GM19035 (cell line): ENCODE data around the gene ZP2.
"Not testable (repeated sequence)": the region's sequence is repeated elsewhere in the genome, so short reads cannot be mapped to it uniquely, and the experiment has no call there.

Experiments used
- ATAC-seq: cut with Tn5 transposase; IDR thresholded peaks from one replicate; pipeline ENCODE4 v1.9.1; 2021; ENCODE audit not compliant: unreplicated experiment

Gene ZP2

DNA sequence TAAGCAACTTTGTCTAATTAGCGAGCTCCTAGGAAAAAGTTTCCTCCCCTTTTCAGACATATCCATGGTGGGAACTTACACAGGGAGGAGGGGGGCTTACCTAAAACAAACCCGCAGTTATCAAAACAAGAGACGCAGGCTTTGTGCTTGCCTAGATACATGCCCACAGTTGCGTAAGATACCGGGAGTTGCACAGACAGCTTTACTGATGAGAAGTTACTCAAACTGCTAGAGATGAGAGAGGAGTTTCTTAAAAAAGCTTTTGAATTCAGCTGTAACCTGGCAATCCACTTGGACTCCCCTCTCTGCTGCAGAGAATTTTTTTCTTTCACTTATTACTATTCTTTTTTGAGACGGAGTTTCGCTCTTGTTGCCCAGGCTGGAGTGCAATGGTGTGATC lies 6.8 kb upstream of the ZP2 start:
- no peak for ATAC-seq

DNA sequence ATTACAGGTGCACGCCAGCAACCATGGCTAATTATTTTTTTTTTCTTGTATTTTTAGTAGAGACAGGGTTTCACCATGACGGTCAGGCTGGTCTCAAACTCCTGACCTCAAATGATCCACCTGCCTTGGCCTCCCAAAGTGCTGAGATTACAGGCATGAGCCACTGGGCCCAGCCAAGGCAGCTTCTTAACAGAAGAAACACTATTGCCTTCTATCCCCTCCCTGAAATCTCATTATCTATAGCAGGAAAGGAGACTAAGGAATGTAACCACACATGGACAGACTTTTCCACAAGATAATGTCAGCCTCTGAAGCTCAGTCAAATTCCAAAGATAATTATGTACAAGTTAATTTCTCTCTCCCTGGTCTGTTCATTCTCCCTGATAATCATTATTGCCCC lies 5.7 kb upstream of the ZP2 start:
- no peak for ATAC-seq

DNA sequence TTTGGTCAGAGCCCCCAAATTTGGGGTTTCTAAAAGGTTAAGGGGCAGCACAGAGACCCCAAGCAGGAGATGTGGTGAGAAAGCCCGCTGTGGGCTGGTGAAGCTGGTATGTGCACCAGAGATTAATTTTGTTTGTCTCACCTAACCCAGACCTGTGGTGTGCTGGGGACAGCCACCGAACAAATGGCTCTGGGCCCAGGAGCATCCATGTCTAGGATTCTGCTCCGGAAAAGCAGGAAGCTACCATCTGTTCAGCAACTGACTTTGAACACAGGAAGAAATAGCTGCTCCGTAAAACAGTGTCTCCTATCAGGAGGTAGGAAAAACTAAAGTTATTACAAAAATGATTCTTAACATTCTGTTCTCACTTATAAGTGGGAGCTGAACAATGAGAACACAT lies 2.7 kb upstream of the ZP2 start:
- ATAC-seq, result no peak

DNA sequence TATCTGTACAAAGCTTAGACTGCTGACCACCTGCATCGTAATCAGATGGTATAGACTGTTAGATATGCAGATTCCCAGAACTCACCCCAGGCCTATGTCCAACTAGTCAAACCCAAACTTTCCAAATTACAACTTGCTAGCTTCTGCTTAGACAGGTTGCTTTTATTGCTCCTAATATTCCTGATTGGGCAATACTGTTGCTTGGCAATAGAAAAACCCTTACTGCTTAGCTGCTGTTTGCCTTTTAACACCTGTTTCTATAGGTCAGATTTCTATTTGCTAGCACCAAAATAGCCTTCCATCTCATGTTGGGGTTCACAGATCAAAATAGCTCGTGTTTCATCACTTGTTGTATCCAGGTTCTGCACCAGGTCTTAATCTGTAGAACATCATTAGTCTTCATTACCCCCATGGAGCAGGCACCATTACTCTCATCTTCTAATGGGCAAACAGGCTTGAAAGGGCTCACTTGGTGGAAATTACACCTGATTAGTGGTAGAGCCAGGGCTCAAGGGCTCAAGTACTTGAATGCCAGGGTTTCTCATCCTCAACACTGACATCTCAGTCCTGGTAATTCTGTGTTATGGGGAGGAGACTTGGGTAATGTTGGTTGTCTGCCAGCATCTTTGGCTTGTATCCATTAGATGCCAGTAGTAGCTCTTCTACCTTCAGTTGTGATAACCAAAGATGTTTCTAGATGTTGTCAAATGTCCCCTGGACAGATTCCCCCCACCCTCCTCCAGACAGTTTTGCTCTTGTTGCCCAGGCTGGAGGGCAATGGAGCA lies 2.7 kb downstream of the ZP2 start:
- ATAC-seq, result no peak

DNA sequence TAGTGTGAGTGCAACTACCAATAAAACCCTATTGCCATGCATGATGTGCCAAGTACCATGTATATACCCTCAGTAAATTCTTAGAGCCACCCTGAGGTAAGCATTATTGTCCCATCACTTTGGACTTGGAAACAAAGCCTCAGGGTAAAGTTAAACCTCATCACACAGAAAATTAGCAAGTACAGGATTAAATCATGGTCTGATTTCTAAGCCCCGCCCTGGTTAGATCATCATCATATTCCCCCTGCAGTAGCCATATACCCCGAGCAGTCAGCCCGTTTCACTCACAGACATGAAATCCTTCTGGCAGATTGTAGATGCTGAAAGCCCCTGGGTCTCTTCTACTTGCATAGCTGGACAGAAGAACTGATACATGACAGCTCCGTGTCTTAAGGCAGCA lies 4.8 kb downstream of the ZP2 start:
- no peak for ATAC-seq

DNA sequence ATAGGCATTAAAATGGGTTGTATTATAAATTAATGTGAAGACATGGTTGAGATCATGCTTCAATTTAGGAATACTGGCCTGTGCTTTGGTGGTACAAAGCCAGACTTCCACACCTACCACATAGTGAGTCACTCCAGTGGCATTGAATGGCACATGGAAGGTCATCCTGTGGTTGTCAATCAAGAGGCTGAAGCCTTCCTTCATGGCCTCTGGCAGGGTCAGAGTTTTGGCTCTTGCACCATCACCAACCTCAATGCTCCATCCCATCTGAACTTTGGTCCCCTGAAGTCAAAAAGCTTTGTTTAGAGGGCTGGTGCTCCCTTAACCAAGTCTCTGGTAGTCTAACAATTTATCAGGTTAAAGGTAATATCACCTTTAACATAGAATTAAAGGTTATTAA lies 6.1 kb downstream of the ZP2 start:
- ATAC-seq, result no peak

GRCh38 chr16:21203155-21203797 lies 8.1 kb downstream of the ZP2 start:
- no peak for ATAC-seq

DNA sequence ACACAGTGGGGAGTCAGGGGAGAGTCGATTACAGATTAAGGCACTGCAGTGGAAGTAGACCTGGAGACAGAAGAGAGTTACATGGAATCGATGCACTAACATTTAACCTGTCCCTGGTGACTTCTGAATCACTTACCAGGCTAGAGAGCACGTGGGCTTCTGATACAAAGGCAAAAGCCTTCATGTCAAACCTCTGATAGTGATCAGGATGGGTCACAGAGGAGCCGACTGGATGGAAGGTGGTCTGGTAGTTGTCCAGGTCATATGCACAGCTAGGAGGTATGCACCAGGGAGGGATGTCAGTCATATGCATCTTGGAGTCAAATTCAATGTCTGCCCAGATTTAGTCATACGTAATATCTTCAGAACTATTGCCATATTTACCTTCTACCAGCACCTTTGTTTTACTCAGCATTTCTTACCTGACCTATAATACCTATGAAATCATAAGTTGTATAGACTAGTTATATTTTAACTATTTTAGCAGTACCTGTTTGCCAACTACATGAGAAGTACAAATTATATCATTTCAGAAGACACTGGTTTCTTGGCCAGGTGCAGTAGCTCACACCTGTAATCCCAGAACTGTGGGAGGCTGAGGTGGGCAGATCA lies 11.7 kb downstream of the ZP2 start:
- ATAC-seq, result no peak

DNA sequence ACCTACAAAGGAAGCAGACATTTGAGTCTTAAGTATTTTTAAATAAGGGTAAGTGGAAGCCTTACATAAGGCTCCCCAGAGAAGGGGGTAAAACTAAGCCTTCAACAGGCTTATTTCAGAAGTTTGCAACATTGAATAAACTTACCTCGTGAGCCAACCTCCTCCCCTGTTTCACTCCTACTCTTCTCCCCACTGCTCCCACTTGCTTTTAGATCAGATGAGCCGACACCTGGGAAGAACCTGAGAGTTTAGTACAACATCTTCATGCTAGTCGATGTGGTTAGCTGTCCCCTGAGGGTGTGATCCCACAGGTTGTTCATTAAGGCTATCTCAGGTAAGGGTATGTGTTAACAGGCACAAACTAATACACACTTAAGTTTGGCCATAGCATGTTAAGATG lies 13.8 kb downstream of the ZP2 start:
- no peak for ATAC-seq

DNA sequence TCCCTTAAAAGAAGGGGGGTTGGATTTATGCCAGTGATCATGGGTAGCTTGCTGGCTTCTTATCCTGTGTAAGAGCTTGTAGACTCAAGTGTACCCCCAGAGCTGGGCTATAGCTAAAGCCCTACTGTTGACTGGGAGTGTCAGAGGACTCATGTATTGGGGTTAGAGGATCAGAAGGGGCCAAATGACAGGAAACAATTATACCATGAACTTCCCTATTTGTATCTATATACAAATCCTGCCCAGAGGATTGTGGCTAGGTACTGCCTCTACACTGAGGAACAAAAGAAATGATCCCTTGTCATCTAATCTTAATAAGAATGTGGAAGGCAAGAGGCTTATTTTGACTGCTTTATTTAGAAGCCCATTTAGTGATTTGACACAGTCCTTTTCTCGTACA lies 14.3 kb downstream of the ZP2 start:
- ATAC-seq, result no peak

DNA sequence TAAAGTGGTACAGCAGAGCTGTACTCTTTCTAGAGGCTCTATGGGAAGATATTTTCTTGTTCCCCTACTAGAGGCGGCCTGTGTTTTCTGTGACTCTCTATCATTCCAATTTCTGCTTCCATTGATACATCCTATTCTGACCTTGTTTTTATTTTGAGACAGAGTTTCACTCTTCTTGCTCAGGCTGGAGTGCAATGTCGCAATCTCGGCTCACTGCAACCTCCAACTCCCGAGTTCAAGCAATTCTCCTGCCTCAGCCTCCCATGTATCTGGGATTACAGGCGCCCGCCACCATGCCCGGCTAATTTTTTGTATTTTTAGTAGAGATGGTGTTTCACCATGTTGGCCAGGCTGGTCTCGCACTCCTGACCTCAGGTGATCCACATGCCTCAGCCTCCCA lies 16.0 kb downstream of the ZP2 start:
- ATAC-seq, result not testable (repeated sequence)

DNA sequence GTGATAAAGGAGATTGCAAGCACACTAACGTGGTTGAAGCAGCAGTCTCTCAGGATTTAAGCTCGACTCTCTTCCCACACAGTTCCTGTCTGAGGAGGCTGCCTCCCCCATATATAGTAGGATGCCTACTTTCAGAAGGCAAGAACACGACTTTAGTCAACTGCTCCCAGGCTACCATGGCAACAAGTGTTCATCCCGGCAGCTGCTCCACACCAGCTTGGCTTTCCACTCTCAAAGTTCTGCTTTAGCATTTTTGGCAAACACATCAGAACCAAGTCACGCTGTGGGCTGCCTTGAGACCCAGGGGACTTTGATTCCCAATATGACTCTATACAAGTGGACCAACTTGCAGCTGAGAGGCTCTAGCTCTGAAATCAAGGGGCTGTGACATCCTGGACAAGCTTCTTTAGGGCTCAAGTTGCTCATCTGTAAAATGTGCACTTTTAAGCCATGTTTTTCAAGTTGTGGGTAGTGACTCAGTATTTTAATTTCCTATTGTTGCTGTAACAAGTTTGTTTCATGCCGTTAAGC lies 16.5 kb downstream of the ZP2 start:
- no peak for ATAC-seq

GRCh38 chr16:21192991-21193390 lies 18.4 kb downstream of the ZP2 start:
- ATAC-seq, result no peak

DNA sequence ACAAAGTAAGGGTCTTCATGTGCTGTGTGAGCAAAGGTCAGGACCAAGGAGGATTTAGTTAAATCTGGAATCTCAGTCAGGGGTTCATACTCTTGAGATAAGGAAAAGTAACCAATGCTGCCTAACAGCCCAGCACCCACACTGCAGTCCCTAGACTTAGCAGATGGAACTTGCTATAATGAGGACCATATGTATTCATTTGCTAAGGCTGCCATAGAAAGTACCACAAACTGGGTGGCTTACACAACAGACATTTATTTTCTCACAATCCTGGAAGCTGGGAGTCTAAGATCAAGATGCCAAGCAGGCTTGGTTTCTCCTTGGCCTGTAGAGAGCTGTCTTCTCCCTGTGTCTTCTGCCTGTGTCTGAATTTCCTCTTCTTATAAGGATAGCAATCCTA lies 20.8 kb downstream of the ZP2 start:
- ATAC-seq, result no peak

- no peak for ATAC-seq
These were observed 21.4 kb downstream of the ZP2 start for GRCh38 chr16:21190013-21190412.

DNA sequence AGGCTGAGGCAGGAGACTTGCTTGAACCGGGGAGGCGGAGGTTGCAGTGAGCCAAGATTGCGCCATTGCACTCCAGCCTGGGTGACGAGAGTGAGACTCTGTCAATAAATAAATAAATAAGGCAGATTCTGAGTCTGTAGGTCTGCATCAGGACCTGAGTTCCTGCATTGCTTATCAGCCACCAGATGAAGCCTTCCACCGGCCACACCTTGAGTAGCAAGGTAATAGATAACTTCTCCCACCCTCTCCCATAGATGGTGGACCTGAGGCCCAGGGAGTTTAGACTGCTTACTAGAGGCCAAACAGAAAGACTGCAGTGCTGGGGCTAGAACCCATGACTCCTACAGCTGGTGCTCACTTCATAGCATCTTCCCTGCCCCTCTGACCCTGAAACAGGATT lies 22.1 kb downstream of the ZP2 start:
- ATAC-seq, result no peak

DNA sequence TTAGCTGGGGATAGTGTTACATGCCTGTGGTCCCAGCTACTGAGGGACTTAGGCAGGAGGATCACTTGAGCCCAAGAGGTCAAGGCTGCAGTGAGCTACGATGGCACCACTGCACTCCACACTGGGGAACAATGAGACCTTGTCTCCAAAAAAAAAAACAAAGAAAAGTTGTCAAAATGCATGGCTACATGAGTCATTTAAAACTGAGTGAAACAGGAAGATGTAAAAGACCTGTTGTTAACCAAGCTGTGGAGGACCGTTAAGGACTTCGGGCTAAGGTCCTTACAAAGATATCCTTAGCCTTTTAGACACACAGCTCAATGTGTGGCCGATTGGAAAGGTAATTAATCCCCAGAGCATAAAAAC lies 25.1 kb downstream of the ZP2 start:
- no peak for ATAC-seq

DNA sequence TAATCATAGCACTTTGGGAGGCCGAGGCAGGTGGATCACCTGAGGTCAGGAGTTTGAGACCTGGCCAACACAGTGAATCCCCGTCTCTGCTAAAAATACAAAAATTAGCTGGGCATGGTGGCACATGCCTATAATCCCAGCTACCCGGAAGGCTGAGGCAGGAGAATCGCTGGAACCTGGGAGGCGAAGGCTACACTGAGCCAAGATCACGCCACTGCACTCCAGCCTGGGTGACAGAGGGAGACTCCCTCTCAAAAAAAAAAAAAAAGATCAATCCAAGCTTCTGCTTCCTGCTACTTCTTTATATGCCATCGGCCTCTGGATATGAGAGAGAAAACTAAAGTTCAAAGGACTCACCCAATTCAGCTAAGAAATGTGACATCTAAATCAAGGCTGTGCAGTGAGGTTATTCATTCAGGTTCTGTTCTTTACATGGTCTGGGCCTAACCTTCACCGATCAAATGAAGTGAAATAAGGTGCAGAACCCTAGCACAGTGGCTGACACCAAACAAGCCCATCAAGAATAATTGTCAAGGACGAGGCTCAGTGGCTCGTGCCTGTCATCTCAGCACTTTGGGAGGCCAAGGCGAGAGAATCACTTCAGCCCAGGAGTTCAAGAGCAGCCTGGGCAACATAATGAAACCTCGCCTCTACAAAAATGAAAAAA lies 25.6 kb downstream of the ZP2 start:
- no peak for ATAC-seq

DNA sequence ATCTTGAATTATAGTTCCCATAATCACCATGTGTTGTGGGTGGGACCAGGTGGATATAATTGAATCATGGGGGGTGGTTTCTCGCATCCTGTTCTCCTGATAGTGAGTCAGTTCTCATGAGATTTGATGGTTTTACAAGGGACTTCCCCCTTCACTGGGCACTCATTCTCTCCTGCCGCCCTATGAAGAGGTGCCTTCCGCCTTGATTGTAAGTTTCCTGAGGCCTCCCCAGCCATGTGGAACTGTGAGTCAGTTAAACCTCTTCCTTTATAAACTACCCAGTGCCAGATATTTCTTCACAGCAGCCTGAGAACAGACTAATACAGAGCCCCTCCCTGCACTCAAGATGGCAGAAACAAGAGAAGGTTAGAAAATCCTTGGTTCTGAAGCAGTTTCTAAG lies 26.5 kb downstream of the ZP2 start:
- ATAC-seq, result no peak

- no peak for ATAC-seq
These were observed 27.4 kb downstream of the ZP2 start for GRCh38 chr16:21183995-21184394.

- ATAC-seq, result no peak
These were observed 31.4 kb downstream of the ZP2 start for GRCh38 chr16:21179983-21180365.
